Gastroesophageal sphincter (tissue), 4 donors: ENCODE data around the gene OBSL1. TPM values are rescaled to one million over a fixed set of nuclear protein-coding genes. Genes with fewer than 3 reads are reported as not detected.

ENCODE experiments used
- ATAC-seq: fragments of 150-250 bp; one replicate; pipeline ENCODE4 v1.9.1; 2016; ENCODE audit warnings: mild to moderate bottlenecking, moderate library complexity
- H3K27ac ChIP-seq, 4 donors: fragments of 200-600 bp; sonication (generic) in 3 of 4; 1 replicate in 3 of 4; 2 replicates in 1 of 4; pipeline ENCODE4 v1.5.1; 2016 to 2019
- H3K27me3 ChIP-seq: fragments of 200-600 bp; sonication (generic); one replicate; pipeline ENCODE4 v1.5.1; 2019
- H3K36me3 ChIP-seq, 2 donors: fragments of 200-600 bp; sonication (generic); one replicate each; pipeline ENCODE4 v1.5.1; 2019; ENCODE audit warnings: control low read depth in 1 of 2
- H3K4me1 ChIP-seq, 3 donors: fragments of 200-600 bp; sonication (generic); 1 replicate in 2 of 3; 2 replicates in 1 of 3; pipeline ENCODE4 v1.5.1; 2016 to 2019; ENCODE audit warnings: control low read depth in 2 of 3
- H3K4me3 ChIP-seq, 2 donors: fragments of 200-600 bp; sonication (generic); one replicate each; pipeline ENCODE4 v1.5.1; 2019; ENCODE audit warnings: mild to moderate bottlenecking in 1 of 2, moderate library complexity in 1 of 2
- H3K9me3 ChIP-seq, 3 donors: fragments of 200-600 bp; sonication (generic); one replicate each; pipeline ENCODE4 v1.5.1; 2017 to 2019; ENCODE audit warnings: control low read depth in 2 of 3
- EP300 ChIP-seq: sonication (generic); formaldehyde crosslinking; IDR thresholded peaks from one replicate; pipeline ENCODE4 v1.6.1; 2017; ENCODE audit warnings: antibody characterized with exemption, mild to moderate bottlenecking
- POLR2A ChIP-seq, 2 donors: fragments of 450-650 bp; IDR thresholded peaks; one replicate each; pipeline ENCODE4 v1.6.1; 2017; ENCODE audit warnings: antibody characterized with exemption in 2 of 2, mild to moderate bottlenecking in 2 of 2, moderate library complexity in 1 of 2
- POLR2AphosphoS5 ChIP-seq: sonication (generic); formaldehyde crosslinking; IDR thresholded peaks from one replicate; pipeline ENCODE4 v1.6.1; 2017; ENCODE audit warnings: antibody characterized with exemption
- WGBS, 2 donors: methylation state at CpG; one replicate each; pipeline ENCODE4 v1.1.5; 2018; ENCODE audit warnings: low coverage in 1 of 2; 5-methylcytosine and 5-hydroxymethylcytosine counted together
- total RNA-seq, 4 donors: library from RNA; depleted of rRNA; stranded (reverse); fragments of >200 nt; gene quantifications; one replicate each; pipeline ENCODE4 v1.1.0, GENCODE V29; 2016
- TF ChIP-seq, protein P1 (sequence below), 4 experiments: fragments of 200-600 bp in 2 of 4; fragments of 450-650 bp in 2 of 4; sonication (generic) in 1 of 4; IDR thresholded peaks; one replicate each; pipeline ENCODE4 v1.5.1; 2017 to 2019; ENCODE audit warnings: antibody characterized with exemption in 4 of 4, mild to moderate bottlenecking in 2 of 4, moderate library complexity in 2 of 4

OBSL1 gene
- total RNA-seq, 4 donors from 2014 or later, result 73.2 to 118 (median 81.6) TPM

DNA sequence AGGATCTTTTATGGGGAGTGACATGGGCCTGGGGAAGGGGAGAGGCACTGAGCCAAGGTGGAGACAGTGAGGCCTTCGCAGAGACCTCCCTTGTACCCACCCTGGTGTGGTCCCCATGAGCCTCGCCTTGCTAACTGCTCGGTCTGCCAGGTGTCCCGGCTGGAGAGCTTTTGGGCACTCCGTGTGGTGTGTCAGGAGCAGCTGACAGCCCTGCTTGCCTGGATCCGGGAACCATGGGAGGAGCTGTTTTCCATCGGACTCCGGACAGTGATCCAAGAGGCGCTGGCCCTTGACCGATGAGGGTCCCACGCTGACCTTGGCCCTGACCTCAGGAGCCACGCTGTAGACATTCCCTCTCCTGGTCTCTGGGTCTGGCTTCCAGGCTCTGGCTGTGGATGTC is 44.6 kb upstream of the OBSL1 start:
- H3K27ac ChIP-seq, result no peak overlapping the region
- no peak for ATAC-seq
- peaks cover 0 to 5% (median 0%) of the 10 kb centered on the region in 3 donors for H3K4me1 ChIP-seq
- WGBS, 2 donors, result 100% methylated on average over 1 of the region's 12 CpGs
- H3K36me3 ChIP-seq, result peaks cover 0 to 55% of the 10 kb centered on the region in 2 donors
- TF ChIP-seq, protein P1, sequence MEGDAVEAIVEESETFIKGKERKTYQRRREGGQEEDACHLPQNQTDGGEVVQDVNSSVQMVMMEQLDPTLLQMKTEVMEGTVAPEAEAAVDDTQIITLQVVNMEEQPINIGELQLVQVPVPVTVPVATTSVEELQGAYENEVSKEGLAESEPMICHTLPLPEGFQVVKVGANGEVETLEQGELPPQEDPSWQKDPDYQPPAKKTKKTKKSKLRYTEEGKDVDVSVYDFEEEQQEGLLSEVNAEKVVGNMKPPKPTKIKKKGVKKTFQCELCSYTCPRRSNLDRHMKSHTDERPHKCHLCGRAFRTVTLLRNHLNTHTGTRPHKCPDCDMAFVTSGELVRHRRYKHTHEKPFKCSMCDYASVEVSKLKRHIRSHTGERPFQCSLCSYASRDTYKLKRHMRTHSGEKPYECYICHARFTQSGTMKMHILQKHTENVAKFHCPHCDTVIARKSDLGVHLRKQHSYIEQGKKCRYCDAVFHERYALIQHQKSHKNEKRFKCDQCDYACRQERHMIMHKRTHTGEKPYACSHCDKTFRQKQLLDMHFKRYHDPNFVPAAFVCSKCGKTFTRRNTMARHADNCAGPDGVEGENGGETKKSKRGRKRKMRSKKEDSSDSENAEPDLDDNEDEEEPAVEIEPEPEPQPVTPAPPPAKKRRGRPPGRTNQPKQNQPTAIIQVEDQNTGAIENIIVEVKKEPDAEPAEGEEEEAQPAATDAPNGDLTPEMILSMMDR (IDR thresholded peaks at IDR 0.05), result no peak
- no peak for TF ChIP-seq EP300
- TF ChIP-seq POLR2AphosphoS5, result no peak
- TF ChIP-seq POLR2A (IDR thresholded peaks at IDR 0.05), result no peak
- H3K4me3 ChIP-seq, result no peak overlapping the region
- H3K27me3 ChIP-seq, result no peaks in the 10 kb centered on the region
- H3K9me3 ChIP-seq, result no peaks in the 10 kb centered on the region

DNA sequence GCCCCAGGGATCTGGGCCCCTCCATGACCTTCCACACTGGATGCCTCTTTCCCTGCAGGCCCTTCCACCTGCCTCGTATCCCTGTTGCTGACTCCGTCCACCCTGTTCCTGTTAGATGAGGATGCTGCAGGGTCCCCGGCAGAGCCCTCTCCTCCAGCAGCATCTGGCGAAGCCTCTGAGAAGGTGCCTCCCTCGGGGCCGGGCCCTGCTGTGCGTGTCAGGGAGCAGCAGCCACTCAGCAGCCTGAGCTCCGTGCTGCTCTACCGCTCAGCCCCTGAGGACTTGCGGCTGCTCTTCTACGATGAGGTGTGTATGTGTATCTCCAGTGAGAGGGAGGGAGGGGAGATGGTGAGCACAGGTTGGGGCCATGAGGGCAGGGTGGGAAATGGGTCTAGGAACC is 43.7 kb upstream of the OBSL1 start:
- WGBS, 2 donors, result 100% methylated on average over 1 of the region's 11 CpGs; no CpG with 5 or more reads in 1 of the 2 donors
- Histone ChIP-seq H3K4me3 (no peak overlapping the region), H3K4me1 (peaks cover 0 to 7% (median 0%) of the 10 kb centered on the region in 3 donors), H3K9me3 (no peaks in the 10 kb centered on the region), H3K27ac (no peak overlapping the region), H3K36me3 (peaks cover 0 to 61% of the 10 kb centered on the region in 2 donors), H3K27me3 (no peaks in the 10 kb centered on the region)
- TF ChIP-seq, protein P1 (IDR thresholded peaks at IDR 0.05), result no peak
- no peak for TF ChIP-seq POLR2A (IDR thresholded peaks at IDR 0.05)
- TF ChIP-seq EP300, result no peak
- ATAC-seq, result no peak

DNA sequence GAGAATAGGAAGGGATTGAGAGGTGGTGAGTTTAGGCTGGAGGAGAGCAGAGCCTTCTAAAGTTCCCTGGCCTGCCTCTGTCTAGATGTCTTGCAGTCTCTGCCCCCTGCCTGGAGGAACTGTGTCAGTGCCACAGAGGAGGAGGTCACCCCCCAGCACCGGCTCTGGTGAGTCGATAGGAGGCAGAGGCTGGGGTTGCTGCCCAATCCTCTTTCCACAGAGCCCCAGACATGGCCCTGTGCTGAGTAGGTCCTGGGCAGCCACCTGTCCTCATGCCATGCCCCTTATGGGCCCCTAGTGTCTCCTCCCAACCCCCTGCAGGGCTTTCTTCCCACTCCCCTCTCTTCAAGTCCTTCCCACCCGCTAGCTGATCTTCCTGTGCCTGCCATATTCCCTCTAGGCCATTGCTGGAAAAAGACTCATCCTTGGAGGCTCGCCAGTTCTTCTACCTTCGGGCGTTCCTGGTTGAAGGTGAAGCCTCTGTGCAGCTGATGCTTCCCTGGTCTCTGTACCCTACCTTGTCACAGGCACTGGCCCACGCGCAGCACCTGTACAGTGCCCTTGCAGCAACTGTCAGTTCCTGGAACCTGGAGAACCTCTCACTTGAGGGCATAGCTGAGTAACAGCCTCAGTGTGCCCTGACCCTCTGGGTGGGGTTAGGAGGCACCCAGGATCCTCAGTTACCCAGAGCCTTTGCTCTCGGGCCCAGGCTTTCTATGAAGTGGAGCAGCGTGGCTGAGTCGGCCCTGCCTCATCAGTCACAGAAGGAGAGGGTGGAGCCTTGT is 42.9 kb upstream of the OBSL1 start:
- no peaks in the 10 kb centered on the region for H3K9me3 ChIP-seq
- H3K36me3 ChIP-seq, result peaks cover 0 to 69% of the 10 kb centered on the region in 2 donors
- H3K27me3 ChIP-seq, result no peaks in the 10 kb centered on the region
- no peak overlapping the region for H3K4me3 ChIP-seq
- ATAC-seq, result no peak
- 75 to 82% methylated on average over 2 to 6 of the region's 11 CpGs for WGBS, 2 donors
- H3K4me1 ChIP-seq, result peaks cover 0 to 14% (median 0%) of the 10 kb centered on the region in 3 donors
- TF ChIP-seq, protein P1 (IDR thresholded peaks at IDR 0.05), result no peak
- TF ChIP-seq POLR2AphosphoS5, result no peak
- no peak for TF ChIP-seq EP300
- TF ChIP-seq POLR2A (IDR thresholded peaks at IDR 0.05), result no peak
- no peak overlapping the region for H3K27ac ChIP-seq

DNA sequence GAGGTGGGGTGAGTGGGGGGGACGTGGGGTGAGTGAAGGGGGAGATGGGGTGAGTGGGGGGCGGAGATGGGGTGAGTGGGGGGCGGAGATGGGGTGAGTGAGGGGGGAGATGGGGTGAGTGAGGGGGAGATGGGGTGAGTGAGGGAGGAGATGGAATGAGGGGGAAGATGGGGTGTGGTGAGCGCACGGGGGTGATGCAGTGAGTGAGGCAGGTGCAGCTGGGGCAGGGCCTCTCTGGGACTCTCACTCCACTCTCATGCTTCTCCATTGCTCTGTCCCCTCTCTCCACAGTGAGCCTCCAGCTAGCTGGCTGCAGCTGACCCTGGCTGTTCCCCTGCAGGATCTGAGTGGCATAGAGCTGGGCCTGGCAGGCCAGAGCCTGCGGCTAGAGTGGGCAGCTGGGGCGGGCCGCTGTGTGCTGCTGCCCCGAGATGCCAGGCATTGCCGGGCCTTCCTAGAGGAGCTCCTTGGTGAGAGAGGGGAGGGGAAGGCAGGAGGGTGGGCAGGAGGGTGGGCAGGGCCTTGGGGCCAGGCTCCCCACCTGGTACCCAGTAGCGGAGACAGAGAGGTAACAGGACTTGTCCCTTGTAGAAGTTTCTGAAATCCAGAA is 42.2 kb upstream of the OBSL1 start:
- Histone ChIP-seq H3K9me3 (no peaks in the 10 kb centered on the region), H3K36me3 (peaks cover 0 to 76% of the 10 kb centered on the region in 2 donors), H3K27ac (no peak overlapping the region), H3K27me3 (no peaks in the 10 kb centered on the region), H3K4me1 (peaks cover 0 to 18% (median 0%) of the 10 kb centered on the region in 3 donors), H3K4me3 (no peak overlapping the region)
- ATAC-seq, result no peak
- TF ChIP-seq POLR2AphosphoS5 (no peak), POLR2A (IDR thresholded peaks at IDR 0.05) (no peak), EP300 (no peak)
- TF ChIP-seq, protein P1 (IDR thresholded peaks at IDR 0.05), result no peak
- 85 to 100% methylated on average over 1 to 3 of the region's 11 CpGs for WGBS, 2 donors
